M059J (cell line): Measurements from ENCODE around the gene C4orf50. TPM values are rescaled to one million over a fixed set of nuclear protein-coding genes. Genes with fewer than 3 reads are reported as not detected.

Experiments used
- DNase-seq: peaks from one replicate; pipeline ENCODE4 v3.0.0-alpha.2; 2012; ENCODE audit warnings: low read depth
- total RNA-seq: library from RNA; depleted of rRNA; stranded (reverse); fragments of >200 nt; shearing (Covaris generic); gene quantifications from 2 replicates; pipeline ENCODE4 v1.2.3, GENCODE V29; 2014; rRNA removed

The C4orf50 gene
- not detected in 2 replicates for total RNA-seq

DNA sequence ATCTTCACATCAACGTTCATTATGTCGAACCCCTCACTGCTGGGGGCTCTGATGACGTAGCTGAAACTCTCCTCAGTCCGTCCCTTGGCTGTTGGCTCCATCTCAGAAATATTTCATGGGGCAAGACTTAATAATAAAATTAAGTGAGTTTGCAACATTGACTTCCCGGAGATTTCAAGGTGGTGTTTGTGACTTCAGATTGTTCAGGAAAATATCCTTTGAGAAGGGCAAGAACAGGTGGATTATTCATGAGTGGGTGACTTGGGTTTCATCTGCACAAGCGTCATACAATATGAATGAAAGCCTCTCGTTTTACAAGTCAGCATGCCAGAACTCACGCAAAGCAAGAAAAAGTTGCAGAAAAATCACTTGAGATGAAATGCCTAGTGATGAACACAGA is at the start of gene C4orf50:
Gene C4orf50, minus strand, starts transcription at position 101 of the 400 bp plus-strand sequence.
- no peak for DNase-seq

DNA sequence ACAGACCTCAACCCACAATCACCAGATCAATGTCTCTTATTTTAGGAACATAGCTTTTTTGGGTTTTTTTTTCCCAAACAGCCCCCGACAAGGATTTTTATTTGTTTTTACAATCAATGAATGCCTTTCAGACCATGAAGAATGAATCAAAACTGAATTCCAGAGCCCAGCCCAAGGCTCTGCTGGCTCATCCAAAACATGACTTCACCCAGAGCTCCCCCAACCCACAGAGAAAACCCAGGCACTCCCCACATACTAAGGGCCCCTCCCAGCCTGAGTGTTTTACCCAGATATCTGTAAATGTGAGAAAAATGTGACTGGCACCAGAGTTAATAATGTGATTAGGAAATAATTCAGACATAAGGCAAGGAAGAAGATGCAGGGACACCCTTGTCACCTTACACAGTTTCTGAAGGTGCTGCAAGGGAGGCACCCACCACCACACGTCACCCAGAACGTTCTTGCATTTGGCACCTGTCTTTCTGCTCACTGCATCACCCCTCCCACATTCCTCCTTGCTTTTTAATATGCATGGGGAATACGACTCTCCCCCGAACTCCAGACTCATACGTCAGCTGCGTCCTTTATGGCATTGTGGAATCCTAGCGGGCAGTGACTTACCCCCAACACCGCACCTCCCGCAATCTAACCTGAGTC is 47.8 kb upstream of the C4orf50 start:
- no peak for DNase-seq

- DNase-seq: no peak
Observed at GRCh38 chr4:6065166-6065565, 46.9 kb upstream of the C4orf50 start.

- DNase-seq: no peak
Observed at GRCh38 chr4:6064383-6064782, 46.2 kb upstream of the C4orf50 start.

DNA sequence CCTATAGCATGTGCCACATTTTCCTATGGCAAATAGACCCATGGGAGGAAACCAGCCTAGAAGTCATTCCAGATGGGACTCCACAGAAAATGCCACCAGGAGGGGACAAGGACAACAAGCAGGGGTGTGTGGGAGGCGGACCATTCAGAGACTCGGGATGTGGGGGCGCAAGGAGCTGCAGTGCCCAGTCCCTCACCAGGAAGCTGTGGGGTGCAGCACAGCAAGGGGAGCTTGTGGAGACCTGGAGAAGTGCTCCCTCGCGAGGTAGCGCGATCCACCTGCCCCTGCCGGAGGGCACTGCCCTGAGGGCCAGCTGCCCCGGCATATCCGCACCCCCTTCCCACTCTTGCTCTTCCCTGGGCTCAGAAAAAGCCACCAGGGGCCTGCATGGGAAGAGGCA is 45.5 kb upstream of the C4orf50 start:
- DNase-seq: no peak

- DNase-seq: no peak
Observed at GRCh38 chr4:6062133-6062532, 43.9 kb upstream of the C4orf50 start.

DNA sequence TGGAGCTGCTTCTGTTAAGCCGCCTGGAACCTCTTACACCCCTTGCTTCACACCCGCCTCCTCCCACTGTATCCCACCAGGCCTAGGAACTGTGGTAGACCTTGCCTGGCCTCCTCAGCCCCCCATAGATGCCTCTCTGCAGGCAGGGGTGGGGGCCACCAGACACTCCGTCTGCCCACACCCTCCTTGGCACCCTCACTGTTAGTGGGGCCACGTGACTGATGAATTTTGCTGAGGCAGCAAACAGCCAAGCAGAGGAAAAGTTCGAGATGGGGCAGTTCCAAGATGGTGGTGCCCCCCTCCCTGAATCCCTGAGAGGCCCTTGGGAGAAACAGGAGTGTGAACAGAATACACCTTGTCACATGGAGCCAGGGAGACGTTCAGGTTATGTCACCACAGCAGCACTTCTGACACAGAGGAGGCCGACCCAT is 41.2 kb upstream of the C4orf50 start:
- no peak for DNase-seq

DNA sequence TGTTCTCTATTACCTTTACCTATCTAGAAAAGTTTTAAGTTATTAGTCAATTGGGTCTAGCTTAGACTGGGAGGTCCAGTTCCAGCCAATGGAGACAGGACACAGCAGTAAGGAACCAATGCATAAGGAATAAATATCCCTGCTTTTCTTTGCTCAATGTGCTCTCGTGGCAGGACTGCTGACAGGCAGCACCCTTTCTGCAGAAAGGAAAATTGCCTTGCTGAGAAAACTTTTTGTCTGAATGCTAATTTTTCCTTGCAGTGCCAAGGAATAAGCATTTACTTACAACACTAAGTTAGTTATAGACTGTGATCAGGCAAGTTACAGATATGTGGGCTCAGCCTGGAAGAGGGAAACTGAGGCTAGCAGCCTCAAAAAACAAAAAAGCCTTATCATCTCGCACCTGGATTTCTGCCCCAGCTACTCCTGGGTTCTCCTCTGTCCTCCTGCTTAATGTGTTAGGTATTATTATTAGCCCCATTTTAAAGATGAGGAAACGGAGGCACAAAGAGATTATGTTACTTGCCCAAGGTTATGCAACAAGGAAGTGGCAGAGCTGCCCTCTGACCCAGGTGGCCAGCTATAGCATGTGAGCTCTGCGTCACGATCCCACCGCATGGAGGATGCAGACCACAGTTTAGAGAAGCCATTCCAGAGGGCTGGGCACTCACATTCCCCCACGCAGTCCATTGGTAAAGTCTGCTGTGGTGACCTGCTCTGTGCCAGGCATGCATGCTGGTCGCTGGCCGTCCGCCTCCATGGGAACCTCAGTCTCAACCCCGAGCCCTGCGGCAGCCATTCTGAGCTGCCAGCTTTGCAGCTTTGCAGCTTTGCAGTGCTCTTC is 40.5 kb upstream of the C4orf50 start:
- DNase-seq: no peak

DNA sequence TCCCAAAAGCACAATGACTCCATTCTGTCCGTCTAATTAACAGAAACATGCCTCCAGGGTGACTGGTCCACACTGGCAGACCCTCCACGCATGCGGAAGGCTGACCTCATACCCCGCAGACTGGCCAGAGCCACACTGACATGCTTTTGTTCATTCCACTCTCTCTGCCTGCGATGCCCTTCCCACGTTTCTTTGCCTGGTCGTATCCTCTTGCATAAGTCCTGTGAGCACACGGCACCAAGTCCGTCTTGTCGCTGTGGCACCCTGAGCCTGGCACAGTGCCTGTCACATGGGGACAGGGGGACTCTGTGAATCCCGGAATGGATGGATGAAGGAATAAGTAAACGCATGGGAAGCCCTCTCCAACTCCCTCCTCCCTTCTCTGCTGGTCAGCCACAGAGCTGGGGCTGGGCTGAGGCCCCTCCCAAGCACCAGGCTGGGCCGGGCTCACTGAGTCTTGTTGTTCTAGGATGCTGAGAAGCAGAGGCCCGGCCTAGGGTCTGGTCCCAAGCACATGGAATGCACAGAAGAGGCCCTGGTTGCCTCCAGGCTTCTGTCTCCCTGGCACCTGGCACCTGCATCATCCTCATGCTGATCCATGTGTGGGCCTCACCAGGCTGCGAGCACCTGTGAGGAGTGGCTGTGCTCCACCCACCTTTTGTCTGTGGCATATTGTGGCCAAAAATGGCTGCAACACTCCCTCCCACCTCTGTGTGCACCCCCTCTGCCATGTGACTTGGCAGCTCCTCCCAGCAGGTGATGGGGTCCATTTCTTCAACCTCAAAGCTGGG is 38.9 kb upstream of the C4orf50 start:
- no peak for DNase-seq

DNA sequence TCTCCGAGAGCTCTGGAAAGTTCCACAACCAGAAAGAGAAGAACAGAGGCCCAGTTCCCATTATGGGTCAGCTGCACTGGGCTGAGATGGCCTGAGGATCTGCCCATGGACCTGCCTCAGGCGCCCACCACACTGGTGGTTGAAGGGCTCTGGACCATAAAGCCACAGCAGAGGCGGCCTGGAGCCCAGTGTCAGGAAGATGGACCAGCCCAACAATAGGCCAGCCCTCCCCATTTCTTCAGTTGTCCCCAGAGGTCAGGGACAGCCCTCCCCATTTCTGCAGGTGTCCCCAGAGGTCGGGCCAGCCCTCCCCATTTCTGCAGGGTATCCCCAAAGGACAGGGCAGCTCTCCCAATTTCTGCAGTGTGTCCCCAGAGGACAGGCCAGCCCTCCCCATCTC is 37.2 kb upstream of the C4orf50 start:
- DNase-seq: no peak

GRCh38 chr4:6055030-6055429 is 36.8 kb upstream of the C4orf50 start:
- no peak for DNase-seq

- no peak for DNase-seq
Observed at GRCh38 chr4:6054162-6054922, 36.1 kb upstream of the C4orf50 start.

DNA sequence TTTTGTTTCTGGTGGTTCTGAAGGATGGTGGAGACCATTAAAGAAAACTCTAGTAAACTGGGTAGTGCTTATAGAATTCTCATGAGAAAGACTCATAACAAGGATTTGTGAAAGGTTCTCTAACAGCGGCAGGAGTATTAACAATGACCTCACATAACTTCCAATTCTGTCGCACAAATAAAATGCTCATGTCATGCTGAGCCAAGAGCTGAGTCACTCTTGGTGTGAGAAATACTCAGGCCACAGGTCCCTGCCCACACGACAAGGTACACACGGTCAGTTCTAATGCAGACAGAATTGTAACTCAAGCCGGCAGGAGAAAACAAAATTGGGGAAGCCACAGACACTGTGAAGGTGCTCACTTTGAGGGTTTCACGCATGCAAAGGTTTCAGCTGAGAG is 34.4 kb upstream of the C4orf50 start:
- DNase-seq: peak; percentile 12

GRCh38 chr4:6050551-6050950 is 32.3 kb upstream of the C4orf50 start:
- DNase-seq: no peak

- peak; percentile 3 for DNase-seq
Observed at GRCh38 chr4:6049985-6050384, 31.8 kb upstream of the C4orf50 start.

GRCh38 chr4:6049278-6049677 is 31.0 kb upstream of the C4orf50 start:
- no peak for DNase-seq

GRCh38 chr4:6048537-6048936 is 30.3 kb upstream of the C4orf50 start:
- DNase-seq: no peak

- no peak for DNase-seq
Observed at GRCh38 chr4:6047130-6047673, 29.0 kb upstream of the C4orf50 start.

DNA sequence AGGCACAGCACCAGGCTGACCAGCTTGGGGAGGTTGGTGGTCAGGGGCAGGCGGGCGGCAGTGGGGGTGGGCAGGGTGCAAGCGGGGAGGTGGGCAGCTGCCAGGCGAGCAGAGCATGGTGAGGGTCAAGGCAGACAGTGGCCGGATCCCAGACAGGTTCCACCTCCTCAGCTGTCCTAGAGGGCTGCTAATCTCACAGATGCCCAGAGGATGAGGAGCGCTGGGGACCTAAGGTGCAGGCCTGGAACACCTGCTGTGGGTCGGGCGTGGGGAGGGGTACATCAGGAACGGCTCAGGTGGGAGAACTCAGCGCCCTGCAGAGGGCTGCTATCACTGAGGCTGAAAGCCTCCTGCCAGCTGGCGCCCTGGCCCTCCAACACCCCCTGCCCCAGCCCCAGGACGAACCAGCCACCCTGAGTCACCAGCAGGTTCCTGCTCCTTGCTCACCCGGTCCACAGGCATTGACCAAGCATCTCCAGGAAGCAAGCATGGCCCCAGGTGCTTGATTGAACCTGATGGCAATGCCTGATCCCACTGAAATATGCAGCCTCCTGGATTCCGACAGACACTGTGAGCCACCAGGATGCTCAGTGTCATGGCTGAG is 28.4 kb upstream of the C4orf50 start:
- DNase-seq: no peak

DNA sequence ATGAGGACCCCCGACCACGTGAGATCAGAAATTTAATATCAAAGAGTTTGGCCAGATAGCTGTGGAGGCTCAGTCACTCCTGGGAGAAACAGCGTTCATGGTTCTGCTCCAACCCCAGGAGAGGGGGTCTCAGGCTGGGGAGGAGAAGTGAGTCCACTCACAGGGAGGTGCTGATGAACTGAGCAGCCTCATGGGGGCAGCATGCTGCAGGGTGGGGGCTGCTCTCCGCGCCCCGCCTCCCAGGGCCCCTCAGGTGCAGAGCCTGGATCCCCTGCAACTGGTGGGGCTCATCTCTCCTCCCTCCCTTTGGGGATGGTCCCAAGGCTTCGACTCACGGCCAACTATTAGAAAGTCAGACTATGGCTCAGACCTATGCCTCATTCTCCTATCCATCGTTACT is 26.6 kb upstream of the C4orf50 start:
- no peak for DNase-seq

- no peak for DNase-seq
Observed at GRCh38 chr4:6044276-6044675, 26.0 kb upstream of the C4orf50 start.
